Activated CD4-positive, alpha-beta T cell treated with anti-CD3 and anti-CD28 coated beads, Interleukin-2, Interleukin-4, amounts not matched to agents 100 ng/mL and 50 ng/mL, durations not matched to agents 16 hours and 8 hours (primary cell): ENCODE results near the gene CTSD.

ENCODE experiments used
- DNase-seq: peaks from one replicate; pipeline ENCODE4 v3.0.0-alpha.2; 2020; ENCODE audit warnings: low spot score

The CTSD gene

GRCh38 chr11:1755692-1756561 lies 7.8 kb downstream of the CTSD start:
- DNase-seq: no peak

GRCh38 chr11:1755344-1755691 lies 8.4 kb downstream of the CTSD start:
- no peak for DNase-seq

GRCh38 chr11:1754376-1755150 lies 9.2 kb downstream of the CTSD start:
- no peak for DNase-seq

GRCh38 chr11:1753929-1754305 lies 9.8 kb downstream of the CTSD start:
- no peak for DNase-seq

- DNase-seq: no peak
These were observed 10.3 kb downstream of the CTSD start for GRCh38 chr11:1753229-1753928.

- DNase-seq: no peak
These were observed 10.9 kb downstream of the CTSD start for GRCh38 chr11:1752907-1753228.

GRCh38 chr11:1751999-1752906 lies 11.5 kb downstream of the CTSD start:
- no peak for DNase-seq

- no peak for DNase-seq
These were observed 12.2 kb downstream of the CTSD start for GRCh38 chr11:1751531-1751921.

- DNase-seq: no peak
These were observed 12.7 kb downstream of the CTSD start for GRCh38 chr11:1750840-1751530.

- no peak for DNase-seq
These were observed 13.3 kb downstream of the CTSD start, which contains the start of gene IFITM10 for GRCh38 chr11:1750481-1750839. Gene IFITM10, minus strand, starts transcription at chr11:1750595. Its CDS starts 153 bp downstream, at chr11:1750442.

- DNase-seq: no peak
These were observed 14.1 kb downstream of the CTSD start for GRCh38 chr11:1749395-1750351.

- DNase-seq: no peak
These were observed 14.9 kb downstream of the CTSD start for GRCh38 chr11:1748636-1749394.

- no peak for DNase-seq
These were observed 15.7 kb downstream of the CTSD start for GRCh38 chr11:1747753-1748635.

- no peak for DNase-seq
These were observed 16.6 kb downstream of the CTSD start for GRCh38 chr11:1746956-1747752.

GRCh38 chr11:1746511-1746931 lies 17.2 kb downstream of the CTSD start:
- no peak for DNase-seq

- no peak for DNase-seq
These were observed 17.9 kb downstream of the CTSD start for GRCh38 chr11:1745701-1746320.
